Measurements from ENCODE around the gene PCNX1.
A peak's percentile ranks its signal among the peaks of the same experiment; 100 is the strongest.
"Not testable (repeated sequence)": the region's sequence is repeated elsewhere in the genome, so short reads cannot be mapped to it uniquely, and the experiment has no call there.

PCNX1 gene

GRCh38 chr14:70915415-70915814, 8.2 kb downstream of the PCNX1 start:
- no peak for DNase-seq (ENCODE audit: low read depth in 1 of 2, low spot score in 1 of 2)

DNA sequence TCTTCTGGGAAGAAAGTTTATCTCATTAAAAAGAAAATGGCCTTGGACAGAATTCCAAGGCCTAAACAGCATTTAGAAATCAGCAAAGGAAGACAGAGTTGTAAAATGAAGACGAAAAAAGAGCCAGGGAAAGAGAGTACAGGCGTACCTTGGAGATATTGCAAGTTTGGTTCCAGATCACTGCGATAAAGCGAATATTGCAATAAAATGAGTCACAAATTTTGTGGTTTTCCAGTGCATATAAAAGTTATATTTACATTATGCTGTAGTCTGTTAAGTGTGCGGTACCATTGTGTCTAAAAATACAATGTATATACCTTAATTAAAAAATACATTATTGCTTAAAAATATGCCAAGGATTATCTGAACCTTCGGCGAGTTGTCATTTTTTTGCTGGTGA, 9.0 kb downstream of the PCNX1 start:
- DNase-seq (ENCODE audit: low read depth in 1 of 2, low spot score in 1 of 2): no peak

GRCh38 chr14:70916799-70917198, 9.5 kb downstream of the PCNX1 start:
- no peak for DNase-seq (ENCODE audit: low read depth in 1 of 2, low spot score in 1 of 2)

DNA sequence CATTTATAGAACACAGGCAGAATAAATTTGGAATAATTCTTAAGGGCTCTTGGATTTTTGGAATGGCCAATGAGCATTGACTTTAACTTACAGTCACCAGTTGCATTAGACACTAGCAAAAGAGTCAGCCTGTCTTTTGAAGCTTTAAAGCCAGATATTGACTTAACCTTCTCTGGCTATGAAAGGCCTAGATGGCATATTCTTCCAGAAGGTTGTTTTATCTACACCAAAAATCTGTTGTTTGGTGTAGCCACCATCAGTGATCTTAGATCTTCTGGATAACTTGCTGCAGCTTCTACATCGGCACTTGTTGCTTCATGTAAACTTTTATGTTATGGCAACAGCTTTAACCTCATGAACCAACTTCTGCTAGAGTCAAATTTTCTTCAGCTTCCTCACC, 10.4 kb downstream of the PCNX1 start:
- no peak for DNase-seq (ENCODE audit: low read depth in 1 of 2, low spot score in 1 of 2)

- DNase-seq (ENCODE audit: low read depth in 1 of 2, low spot score in 1 of 2): no peak
Measured at GRCh38 chr14:70919774-70920173, 12.5 kb downstream of the PCNX1 start.

DNA sequence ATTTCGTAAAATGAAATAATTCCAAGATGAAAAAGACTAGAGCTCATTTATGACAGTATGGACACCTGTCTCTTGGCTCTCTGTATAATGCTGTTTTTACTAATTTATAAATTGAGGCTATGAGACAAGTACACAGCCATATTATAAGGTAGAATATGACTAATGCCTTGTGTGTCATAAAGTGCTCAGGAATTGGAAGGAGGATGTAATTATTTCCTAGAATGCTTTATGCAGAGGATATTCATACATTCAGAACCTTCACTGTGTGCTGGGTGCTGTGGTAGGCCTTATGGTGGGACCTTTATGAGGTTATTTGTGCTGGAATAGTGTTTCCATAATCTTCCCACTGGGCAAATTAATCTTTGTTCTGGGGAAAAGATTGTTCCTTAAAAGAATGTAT, 13.3 kb downstream of the PCNX1 start:
- DNase-seq (ENCODE audit: low read depth in 1 of 2, low spot score in 1 of 2): no peak

GRCh38 chr14:70921669-70922068, 14.4 kb downstream of the PCNX1 start:
- DNase-seq (ENCODE audit: low read depth in 1 of 2, low spot score in 1 of 2): no peak

DNA sequence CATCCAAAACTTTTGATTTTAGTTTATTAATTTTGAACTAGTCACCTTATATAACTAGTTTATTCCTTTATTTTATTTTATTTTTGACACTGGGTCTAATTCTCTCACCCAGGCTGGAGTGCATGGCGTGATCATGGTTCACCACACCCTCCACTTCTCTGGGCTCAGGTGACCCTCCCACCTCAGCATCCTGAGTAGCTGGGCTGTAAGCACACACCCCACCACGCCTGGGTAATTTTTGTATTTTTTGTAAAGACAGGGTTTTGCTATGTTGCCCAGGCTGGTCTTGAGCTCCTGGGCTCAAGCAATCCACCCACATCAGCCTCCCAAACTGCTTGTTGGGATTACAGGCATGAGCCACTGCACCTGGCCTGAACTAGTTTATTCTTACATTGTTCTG, 17.3 kb downstream of the PCNX1 start:
- no peak for DNase-seq (ENCODE audit: low read depth in 1 of 2, low spot score in 1 of 2)

DNA sequence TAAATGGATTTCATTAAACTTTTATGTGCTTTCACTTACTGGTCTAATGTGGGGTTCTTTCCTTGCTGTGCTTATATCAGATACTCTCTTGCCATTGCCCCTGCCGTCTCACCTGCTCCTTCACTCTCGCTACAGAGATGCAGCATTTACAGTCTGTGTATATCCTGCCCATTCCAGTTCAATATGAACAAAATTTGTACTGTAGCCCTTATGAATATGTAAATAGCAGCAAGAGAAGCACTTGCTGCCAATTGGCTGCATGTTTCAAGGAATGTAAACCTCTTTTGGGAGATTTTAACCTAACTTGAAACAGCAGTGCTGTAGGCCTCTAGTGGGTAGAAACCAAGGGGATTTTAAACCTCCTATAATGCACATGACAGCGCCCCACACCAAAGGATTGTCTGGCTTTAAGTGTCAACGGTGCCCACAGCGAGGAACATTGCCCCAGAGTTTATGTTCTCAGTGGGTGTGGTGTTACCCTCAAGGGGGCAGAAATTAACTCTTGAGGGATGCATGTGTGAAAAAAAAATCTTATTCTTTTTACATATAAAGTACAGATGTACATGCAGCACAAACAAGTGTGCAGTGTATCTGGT, 19.1 kb downstream of the PCNX1 start:
- no peak for DNase-seq (ENCODE audit: low read depth in 1 of 2, low spot score in 1 of 2)

DNA sequence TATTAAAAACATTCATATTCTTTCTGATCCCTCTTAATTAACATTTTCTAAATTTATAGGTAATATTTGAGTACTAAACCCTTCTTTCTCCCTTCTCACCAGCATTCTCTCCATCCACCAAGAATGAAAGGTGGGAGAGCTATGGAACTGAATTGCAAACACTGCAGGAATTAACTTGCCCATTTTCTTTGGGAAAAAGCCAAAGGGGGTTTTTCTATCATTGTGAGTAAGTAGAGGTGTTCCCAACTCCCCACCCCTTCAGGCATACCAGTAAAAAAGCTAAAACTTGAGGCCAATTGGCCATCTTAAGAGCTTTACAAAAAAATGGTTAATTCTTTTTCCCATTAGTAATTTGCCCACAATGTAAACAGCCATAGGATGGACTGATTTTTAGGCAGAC, 23.7 kb downstream of the PCNX1 start:
- DNase-seq (ENCODE audit: low read depth in 1 of 2, low spot score in 1 of 2): no peak

DNA sequence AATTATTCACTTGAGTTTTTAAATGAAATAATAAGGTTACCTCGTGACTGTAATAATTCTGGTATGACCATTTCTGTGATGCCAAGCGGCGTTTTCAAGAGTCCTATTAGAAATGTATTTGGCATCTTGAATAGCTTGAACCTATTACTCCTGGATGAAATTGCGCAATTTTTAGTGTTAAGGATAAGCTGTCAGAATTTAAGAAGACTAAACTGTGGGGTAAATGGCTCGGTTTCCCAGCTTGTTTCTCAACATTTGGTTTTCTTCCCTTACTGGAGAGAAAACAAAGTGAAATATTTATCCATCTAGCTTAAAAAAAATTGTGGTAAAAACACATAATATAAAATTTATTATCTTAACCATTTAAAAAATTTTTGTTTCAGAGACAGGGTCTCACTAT, 26.8 kb downstream of the PCNX1 start:
- DNase-seq (ENCODE audit: low read depth in 1 of 2, low spot score in 1 of 2): no peak

- DNase-seq (ENCODE audit: low read depth in 1 of 2, low spot score in 1 of 2): no peak
Measured at GRCh38 chr14:70934502-70935134, 27.4 kb downstream of the PCNX1 start.

DNA sequence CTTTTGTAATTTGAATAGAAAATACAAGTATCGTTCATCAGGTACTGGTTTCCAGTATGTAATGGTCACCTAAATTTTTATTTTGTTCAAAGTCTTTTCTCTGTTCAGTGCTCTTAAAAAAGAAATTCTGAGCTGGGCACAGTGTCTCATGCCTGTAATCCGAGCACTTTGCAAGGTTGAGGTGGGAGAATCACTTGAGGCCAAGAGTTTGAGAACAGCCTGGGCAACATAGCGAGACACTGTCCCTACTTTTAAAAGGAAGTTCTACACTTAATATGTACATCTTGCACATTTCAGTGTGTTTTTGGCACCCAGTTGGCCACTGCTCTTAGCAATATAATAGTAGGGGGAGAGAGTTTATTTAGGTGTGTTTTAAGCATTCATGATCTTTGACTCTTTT, 27.9 kb downstream of the PCNX1 start:
- DNase-seq (ENCODE audit: low read depth in 1 of 2, low spot score in 1 of 2): no peak

DNA sequence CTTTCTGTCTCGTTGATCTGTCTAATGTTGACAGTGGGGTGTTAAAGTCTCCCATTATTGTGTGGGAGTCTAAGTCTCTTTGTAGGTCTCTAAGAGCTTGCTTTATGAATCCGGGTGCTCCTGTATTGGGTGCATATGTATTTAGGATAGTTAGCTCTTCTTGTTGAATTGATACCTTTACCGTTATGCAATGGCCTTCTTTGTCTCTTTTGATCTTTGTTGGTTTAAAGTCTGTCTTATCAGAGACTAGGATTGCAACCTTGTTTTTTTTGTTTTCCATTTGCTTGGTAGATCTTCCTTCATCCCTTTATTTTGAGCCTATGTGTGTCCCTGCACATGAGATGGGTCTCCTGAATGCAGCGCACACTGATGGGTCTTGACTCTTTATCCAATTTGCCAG, 32.4 kb downstream of the PCNX1 start:
- not testable (repeated sequence) for DNase-seq (ENCODE audit: low read depth in 1 of 2, low spot score in 1 of 2)

DNA sequence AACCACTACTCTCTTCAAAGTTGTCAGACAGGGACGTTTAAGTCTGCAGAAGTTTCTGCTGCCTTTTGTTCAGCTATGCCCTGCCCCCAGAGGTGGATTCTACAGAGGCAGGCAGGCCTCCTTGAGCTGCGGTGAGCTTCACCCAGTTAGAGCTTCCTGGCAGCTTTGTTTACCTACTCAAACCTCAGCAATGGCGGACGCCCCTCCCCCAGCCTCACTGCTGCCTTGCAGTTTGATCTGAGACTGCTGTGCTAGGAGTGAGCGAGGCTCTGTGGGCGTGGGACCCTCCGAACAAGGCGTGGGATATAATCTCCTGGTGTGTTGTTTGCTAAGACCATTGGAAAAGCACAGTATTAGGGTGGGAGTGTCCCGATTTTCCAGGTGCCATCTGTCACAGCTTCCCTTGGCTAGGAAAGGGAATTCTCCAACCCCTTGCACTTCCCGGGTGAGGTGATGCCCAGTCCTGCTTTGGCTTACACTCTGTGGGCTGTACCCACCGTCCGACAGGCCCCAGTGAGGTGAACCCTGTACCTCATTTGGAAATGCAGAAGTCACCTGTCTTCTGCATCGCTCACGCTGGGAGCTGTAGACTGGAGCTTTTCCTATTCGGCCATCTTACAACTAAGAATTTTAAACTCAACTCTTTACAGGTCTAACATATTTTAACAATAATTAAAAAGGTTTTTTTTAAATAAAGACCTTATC, 34.5 kb downstream of the PCNX1 start:
- peak in 1 of 2 donors; percentile 66 for DNase-seq (ENCODE audit: low read depth in 1 of 2, low spot score in 1 of 2)

GRCh38 chr14:70942342-70942706, 35.1 kb downstream of the PCNX1 start:
- no peak for DNase-seq (ENCODE audit: low read depth in 1 of 2, low spot score in 1 of 2)

DNA sequence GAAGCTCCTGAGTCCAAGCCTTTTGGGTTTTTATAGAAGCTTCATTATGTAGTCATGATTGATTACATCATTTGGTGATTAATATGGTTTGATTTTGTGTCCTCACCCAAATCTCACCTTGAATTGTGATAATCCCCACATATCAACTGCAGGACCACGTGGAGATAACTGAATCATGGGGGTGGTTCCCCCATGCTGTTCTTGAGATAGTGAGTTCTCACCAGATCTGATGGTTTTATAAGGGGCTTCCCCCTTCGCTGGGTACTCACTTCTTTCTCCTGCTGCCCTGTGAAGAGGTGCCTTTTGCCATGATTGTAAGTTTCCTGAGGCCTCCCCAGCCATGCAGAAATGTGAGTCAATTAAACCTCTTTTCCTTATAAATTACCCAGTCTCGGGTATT, 35.5 kb downstream of the PCNX1 start:
- not testable (repeated sequence) for DNase-seq (ENCODE audit: low read depth in 1 of 2, low spot score in 1 of 2)

- DNase-seq (ENCODE audit: low read depth in 1 of 2, low spot score in 1 of 2): no peak
Measured at GRCh38 chr14:70943838-70944237, 36.6 kb downstream of the PCNX1 start.

- no peak for DNase-seq (ENCODE audit: low read depth in 1 of 2, low spot score in 1 of 2)
Measured at GRCh38 chr14:70947739-70948138, 40.5 kb downstream of the PCNX1 start.

- no peak for DNase-seq (ENCODE audit: low read depth in 1 of 2, low spot score in 1 of 2)
Measured at GRCh38 chr14:70952485-70952884, 45.2 kb downstream of the PCNX1 start.

DNA sequence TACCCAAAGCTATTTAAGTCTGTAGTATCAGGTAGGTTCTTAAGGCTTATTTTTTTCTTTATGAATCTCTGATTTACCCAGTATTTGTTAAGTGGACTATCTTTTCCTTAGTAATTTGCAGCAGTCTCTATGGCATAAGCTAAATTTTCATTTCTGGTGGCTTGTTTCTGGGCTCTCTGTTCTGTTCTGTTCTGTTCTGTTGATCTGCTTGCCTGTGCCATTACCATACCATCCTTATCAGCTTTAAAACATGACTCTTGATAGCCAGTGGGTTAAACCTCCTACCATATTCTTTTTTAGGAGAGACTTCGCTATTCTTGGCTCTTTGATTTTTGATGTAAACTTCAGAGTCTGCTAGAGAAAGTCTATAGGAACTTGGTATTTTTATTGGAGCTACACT, 46.8 kb downstream of the PCNX1 start:
- no peak for DNase-seq (ENCODE audit: low read depth in 1 of 2, low spot score in 1 of 2)

GRCh38 chr14:70955543-70956480, 48.6 kb downstream of the PCNX1 start:
- peak in 1 of 2 donors; percentile 7 for DNase-seq (ENCODE audit: low read depth in 1 of 2, low spot score in 1 of 2)
